DND-41 (cell line): Measurements from ENCODE around the gene GPATCH2.

Source experiments
- EZH2 ChIP-seq: IDR thresholded peaks from 3 replicates; pipeline ENCODE4 v1.6.1; 2012; ENCODE audit warnings: borderline replicate concordance, low read depth, mild to moderate bottlenecking, moderate library complexity, low read length, inconsistent platforms; ENCODE audit not compliant: severe bottlenecking
- TF ChIP-seq, protein P1 (sequence below): IDR thresholded peaks from 2 replicates; pipeline ENCODE4 v1.5.1; 2012; ENCODE audit warnings: borderline replicate concordance, low read length, moderate library complexity, mild to moderate bottlenecking; ENCODE audit not compliant: poor library complexity, severe bottlenecking; ENCODE audit errors: extremely low read depth

DNA sequence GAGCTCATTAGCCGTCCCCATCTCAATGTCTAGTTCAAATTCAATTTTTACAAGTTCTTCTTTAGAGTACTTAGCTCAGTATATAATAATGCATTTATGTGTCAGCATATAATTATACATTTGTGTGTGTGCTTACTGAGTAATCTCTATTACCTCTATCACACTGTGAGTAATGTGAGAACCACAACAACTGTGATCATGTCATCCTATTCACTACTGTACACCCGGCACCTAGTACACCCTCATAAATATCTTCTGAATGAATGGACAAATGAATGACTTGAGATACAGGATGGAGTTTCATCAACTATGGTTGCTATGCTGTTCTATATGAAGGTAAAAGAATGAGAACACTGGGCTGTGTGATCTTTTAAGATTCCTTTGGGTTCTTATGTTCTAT, 124.0 kb downstream of the GPATCH2 start:
- TF ChIP-seq, protein P1, sequence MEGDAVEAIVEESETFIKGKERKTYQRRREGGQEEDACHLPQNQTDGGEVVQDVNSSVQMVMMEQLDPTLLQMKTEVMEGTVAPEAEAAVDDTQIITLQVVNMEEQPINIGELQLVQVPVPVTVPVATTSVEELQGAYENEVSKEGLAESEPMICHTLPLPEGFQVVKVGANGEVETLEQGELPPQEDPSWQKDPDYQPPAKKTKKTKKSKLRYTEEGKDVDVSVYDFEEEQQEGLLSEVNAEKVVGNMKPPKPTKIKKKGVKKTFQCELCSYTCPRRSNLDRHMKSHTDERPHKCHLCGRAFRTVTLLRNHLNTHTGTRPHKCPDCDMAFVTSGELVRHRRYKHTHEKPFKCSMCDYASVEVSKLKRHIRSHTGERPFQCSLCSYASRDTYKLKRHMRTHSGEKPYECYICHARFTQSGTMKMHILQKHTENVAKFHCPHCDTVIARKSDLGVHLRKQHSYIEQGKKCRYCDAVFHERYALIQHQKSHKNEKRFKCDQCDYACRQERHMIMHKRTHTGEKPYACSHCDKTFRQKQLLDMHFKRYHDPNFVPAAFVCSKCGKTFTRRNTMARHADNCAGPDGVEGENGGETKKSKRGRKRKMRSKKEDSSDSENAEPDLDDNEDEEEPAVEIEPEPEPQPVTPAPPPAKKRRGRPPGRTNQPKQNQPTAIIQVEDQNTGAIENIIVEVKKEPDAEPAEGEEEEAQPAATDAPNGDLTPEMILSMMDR, result no peak
- no peak for TF ChIP-seq EZH2
